SW 1271 (cell line): Measurements from ENCODE around the gene APEH.

Source experiments
- DNase-seq, 2 experiments: peaks; one replicate each; lab custom pipeline; 2025; lab: John Stamatoyannopoulos, UW

Gene APEH

DNA sequence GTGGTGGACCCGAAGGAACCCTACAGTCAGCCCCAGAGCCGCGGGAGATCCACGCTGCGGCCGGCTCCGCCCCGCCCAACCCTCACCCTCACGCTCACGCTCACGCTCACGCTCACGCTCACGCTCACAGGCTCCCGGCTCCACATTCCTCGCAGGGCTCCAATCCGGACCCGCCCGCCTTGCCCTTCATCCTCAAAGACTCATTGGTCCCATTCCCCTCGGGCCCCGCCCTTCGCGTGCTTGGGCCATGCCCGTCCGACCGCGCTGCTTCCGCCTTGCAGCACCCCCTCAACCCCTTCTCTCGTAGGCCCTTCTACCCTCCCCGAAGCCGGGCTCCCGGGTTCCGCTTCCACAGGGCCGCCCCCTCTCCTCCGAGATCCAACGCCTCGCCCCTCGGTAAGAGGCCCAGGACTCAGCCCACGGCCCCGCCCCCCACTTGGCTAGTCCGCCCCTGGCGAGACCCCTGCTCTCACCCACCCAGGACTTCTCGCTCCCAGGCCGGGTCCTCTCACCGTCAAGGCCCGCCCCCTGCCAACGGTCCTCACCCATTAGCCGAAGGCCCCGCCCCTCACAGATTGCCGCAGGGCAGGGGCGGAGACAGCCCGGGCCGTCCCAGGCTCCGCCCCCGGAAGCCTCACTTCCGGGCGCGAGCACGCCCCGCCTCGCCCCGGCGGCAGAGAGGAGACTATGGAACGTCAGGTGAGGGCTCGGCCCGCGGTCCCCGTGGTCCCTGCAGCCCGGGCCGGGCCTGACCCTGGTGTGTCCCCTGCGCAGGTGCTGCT, at the start of gene APEH:
TSS of gene APEH (plus strand) at position 637 of the 782 bp plus-strand sequence. CDS start at position 688, 51 bp downstream.
- DNase-seq: no peak

DNA sequence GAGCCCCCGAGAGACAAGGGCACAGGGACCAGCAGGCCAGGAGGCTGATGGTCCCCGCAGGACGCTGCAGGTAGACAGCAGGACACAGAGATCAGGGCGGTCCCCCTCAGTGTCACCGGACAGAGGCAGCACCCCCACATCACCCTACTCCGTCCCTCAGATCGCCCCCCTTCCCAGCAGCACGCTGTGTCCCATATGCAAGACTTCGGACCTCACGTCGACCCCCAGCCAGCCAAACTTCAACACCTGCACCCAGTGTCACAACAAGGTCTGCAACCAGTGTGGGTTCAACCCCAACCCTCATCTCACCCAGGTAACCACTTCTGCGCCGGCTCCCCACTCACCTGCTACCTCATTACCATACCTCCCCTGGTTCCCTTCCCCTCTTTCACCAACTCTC, 49.1 kb upstream of the APEH start:
- no peak for DNase-seq

- no peak for DNase-seq
These were observed 48.0 kb upstream of the APEH start for GRCh38 chr3:49626101-49626581.

DNA sequence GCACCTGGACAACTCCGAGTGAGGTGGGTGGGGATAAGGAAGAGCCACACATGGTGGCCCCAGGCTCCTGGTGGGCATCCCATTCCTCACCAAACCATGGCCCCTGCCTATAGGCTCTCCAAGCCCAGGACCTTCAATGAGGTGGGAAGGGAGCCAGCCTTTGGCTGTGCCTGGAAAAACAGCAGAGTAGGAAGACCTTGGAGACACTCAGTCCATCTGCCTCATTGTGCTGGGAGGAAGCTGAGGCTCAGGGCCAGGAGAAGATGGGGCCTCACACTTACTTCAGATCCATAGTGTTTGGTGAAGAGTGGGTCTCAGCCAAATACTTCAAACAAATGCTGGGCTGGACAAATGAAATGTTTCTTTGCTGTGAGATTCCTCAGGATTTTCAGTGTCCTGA, 47.4 kb upstream of the APEH start:
- DNase-seq: no peak

DNA sequence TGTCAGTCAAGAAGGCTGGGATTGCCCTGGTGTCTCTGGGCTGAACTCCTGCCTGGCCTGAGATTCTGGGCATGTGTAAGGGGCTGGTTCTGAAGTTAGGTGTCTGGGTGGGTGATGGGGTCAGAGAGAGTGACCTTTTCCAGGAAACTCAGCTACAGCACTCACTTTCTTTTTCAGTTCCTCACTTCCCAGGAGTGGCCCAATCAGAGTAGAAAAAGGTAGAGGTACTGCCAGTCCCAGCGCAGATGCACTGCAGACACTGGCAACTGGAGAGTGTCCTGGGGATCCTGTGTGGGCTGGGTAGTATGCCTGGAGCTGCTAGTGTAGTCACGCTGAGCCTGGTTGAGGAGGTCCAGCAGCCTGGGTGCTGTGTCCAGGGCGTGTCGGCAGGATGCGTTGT, 46.5 kb upstream of the APEH start:
- DNase-seq: no peak

GRCh38 chr3:49628249-49628648, 45.9 kb upstream of the APEH start:
- DNase-seq: no peak

DNA sequence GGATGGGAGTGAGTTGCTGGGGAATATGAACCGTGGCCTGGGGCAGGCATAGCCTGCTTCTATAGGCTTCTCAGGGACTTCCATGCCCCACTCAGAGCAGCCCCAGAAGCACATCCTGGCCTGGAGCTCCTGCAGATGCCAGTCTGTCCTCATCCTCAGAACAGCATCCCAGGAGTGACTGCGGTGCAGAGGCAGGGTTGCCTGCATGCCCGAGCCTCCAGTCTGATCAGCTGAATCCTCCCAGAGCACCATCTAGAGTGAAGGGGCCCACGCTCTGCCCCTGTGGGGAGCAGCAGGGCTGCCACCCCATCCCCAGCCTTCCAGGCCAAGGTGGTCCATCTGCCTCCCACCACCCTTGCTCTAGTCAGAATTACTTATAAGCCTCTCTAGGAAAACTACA, 44.7 kb upstream of the APEH start:
- DNase-seq: no peak

DNA sequence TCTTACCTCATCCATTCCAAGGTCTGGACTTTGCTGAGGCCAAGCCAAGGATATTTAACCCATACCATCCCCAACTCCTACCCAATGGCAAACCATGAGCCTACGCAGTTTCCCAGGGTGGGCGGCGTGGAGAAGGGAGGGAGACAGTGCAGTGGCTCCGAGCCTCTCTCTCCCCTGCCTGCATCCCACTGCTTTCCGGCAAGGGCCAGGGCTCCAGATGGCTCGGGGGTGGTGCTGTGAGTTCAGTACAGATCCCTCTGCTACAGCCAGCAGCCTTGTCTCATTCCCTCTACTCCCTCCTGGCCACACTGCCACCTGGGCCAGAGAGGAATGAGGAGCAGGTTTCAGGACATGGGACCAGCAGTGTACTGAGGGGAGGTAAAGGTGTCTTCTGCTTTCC, 44.3 kb upstream of the APEH start:
- DNase-seq: no peak

GRCh38 chr3:49630784-49631183, 43.4 kb upstream of the APEH start:
- DNase-seq: no peak

DNA sequence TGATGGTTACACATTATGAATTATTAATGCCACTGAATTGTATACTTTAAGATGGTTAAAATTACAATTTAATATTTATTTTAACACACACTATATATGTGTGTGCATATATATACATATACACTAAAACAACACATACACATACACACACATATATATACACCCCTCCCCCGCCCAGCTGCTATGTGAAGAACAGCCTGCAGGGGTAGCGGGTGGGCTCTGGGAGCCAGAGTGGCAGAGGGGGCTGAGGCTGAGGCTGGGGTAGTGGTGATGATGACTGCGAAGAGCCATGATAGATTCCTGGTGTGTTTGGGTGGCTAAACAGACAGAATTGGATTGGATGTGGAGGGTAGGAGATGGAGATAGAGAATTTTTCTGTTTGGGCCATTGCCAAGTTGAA, 39.4 kb upstream of the APEH start:
- DNase-seq: no peak

- DNase-seq: no peak
These were observed 37.1 kb upstream of the APEH start for GRCh38 chr3:49636883-49637609.

DNA sequence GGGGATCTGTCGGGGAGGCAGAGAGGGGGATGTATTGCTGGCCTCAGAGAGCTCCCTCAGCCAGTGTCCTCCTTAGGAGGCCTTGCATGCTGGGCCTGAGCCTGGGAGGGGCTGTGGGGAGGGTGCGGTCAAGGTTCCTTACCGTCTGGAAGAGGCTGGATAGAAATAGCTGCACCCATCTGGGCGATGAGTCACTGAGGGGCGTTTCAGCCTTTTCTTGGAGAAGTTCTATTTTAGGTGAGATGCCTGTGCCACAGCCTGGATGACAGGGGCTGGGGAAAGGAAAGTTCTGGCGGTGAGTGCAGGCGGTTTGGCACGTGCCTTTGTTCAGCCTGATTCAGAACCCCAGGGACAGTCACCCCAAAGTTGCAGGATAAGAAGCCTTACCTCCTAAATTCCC, 35.7 kb upstream of the APEH start:
- DNase-seq: no peak

DNA sequence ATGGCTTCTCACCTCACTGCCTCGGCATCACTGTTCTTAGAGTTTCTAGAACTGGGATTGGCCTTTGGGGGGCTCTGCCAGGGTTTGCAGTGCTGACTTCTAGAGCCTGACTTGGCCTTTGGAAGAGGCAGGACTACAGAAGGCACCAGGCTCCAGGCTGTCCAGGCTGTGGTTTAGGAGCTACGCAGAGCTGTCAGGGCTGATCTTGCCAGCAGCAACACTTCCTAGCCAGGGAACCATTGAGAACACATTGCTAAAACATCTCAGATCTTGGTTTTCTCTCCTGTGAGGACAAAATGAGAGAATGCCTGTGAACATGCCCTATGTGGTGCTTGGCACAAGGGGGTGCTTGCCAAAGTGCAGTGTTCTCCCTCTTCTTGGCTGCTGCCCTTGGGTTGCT, 34.6 kb upstream of the APEH start:
- no peak for DNase-seq

GRCh38 chr3:49641292-49641691, 32.9 kb upstream of the APEH start:
- no peak for DNase-seq

GRCh38 chr3:49641921-49642707, 32.0 kb upstream of the APEH start:
- DNase-seq: no peak

DNA sequence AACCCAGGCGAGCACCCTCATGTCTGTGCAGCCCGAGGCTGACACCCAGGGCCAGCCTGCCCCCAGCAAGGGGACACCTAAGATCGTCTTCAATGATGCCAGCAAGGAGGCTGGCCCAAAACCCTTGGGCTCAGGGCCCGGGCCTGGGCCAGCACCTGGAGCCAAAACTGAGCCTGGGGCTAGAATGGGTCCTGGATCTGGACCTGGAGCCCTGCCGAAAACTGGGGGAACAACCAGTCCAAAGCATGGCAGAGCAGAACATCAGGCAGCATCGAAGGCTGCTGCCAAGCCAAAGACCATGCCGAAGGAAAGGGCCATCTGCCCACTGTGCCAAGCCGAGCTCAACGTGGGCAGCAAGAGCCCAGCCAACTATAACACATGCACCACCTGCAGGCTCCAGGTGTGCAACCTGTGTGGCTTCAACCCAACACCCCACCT, 31.4 kb upstream of the APEH start:
- no peak for DNase-seq

DNA sequence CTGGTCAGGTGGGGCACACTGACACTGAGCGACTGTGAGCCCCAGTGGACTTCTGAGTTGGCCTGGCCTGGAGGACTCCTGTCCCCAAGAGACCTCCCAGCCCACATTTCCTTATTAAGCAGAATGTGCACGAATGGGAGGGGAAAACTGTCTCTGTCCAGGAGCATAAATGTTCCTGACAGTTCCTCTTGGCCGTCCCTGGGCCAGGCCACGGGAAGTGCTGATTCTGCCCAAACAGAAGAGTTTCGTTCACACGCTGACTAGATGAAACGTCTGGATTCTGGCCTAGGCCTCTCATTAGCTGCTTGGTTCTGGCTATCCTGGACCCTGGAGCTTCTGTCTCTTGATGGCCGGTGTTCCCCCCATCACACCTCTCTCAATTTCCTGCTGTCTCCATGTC, 29.5 kb upstream of the APEH start:
- DNase-seq: no peak

- no peak for DNase-seq
These were observed 27.9 kb upstream of the APEH start for GRCh38 chr3:49646236-49646635.

GRCh38 chr3:49647741-49648140, 26.4 kb upstream of the APEH start:
- DNase-seq: no peak

- no peak for DNase-seq
These were observed 25.7 kb upstream of the APEH start for GRCh38 chr3:49648354-49649019.

DNA sequence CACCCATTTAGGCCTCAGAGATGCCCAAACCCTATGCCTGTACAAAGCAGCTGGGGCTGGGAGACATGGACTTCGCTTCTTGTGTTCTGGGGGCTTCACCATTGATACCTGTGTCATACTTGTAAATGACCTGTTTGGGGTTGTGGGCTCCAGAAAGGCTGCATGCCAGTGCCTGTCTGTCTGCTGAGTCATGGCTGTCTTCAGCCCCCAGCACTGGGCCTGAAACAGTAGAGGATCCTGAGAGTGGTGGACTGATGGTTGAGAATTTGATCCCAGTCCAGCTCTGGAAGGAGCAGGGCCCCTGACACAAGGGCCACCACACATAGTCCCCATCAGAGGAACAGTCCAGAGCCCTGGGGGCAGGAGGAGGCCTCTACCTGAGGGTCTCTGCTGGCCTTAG, 24.6 kb upstream of the APEH start:
- DNase-seq: no peak

DNA sequence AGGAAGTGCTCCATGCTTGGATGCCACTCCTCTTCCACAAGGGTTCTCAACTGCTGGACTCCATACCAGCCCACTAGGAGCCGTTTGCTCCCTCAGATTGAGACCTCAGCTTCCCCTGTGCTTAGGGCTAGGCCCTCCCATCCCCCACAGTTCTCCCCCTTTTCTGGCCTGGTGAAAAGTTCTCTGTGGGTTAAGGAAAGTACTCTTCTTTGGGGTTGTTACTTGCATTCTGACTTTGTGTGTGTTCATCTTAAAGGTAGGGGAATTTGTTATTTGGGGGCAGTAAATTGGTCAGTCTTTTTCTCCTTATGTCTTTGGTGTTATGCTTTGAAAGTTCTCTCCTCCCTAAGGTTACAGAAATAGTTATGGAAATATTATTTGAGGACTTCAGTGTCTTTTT, 24.0 kb upstream of the APEH start:
- no peak for DNase-seq
